ENCODE results near the gene COL9A2.
"Not testable (repeated sequence)": the region's sequence is repeated elsewhere in the genome, so short reads cannot be mapped to it uniquely, and the experiment has no call there.

The COL9A2 gene

DNA sequence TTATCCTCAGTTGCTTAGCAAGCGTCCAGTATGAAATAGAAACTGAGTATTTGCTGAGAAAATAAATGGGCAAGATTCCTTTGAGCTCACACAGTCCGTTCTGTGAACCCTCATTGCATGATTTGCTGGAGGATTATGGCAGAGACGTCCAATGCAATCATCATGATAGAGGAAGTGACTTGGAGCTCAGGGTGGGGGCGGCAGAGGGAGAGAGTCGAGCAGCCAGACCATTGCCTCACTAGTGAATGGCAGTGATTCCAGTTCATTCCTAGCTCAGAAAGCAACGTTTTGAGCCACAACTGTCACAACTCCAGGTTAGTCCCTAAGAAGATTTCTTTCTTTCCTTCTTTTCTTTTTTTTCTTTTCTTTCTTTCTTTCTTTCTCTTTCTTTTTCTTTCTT, 27.5 kb upstream of the COL9A2 start:
- Histone ChIP-seq H3K9ac (ENCODE audit: low read length) (no peak overlapping the region), H3K4me2 (ENCODE audit: low read depth, low read length, poor library complexity, severe bottlenecking) (no peak overlapping the region), H3K27ac (ENCODE audit: low read depth, low read length) (no peak overlapping the region), H3K36me3 (ENCODE audit: low read length) (no peaks in the 10 kb centered on the region), H3K27me3 (ENCODE audit: low read length) (no peaks in the 10 kb centered on the region), H3K79me2 (ENCODE audit: insufficient read depth, low read length) (no peaks in the 10 kb centered on the region), H3K4me3 (ENCODE audit: insufficient read depth, low read length, poor library complexity, severe bottlenecking) (no peak overlapping the region), H3K9me3 (ENCODE audit: insufficient read depth, low read length) (no peaks in the 10 kb centered on the region), H4K20me1 (ENCODE audit: low read depth, low read length) (no peaks in the 10 kb centered on the region), H3K9me2 (replicated peaks; ENCODE audit: insufficient read depth, low read length) (no peaks in the 10 kb centered on the region), H3F3A (ENCODE audit: insufficient read depth) (no peaks in the 10 kb centered on the region), H2AFZ (ENCODE audit: low read depth, low read length, severe bottlenecking) (peak overlapping the region; percentile 68)
- TF ChIP-seq EZH2phosphoT487 (conservative IDR thresholded peaks at IDR 0.05; ENCODE audit: low read length) (no peak), CTCF (IDR thresholded peaks at IDR 0.05; ENCODE audit: insufficient read depth, low read length, poor library complexity, severe bottlenecking) (no peak)

- not testable (repeated sequence) for H3F3A ChIP-seq (ENCODE audit: insufficient read depth); H3K4me2 ChIP-seq (ENCODE audit: low read depth, low read length, poor library complexity, severe bottlenecking); H3K27ac ChIP-seq (ENCODE audit: low read depth, low read length); H3K9ac ChIP-seq (ENCODE audit: low read length); H3K79me2 ChIP-seq (ENCODE audit: insufficient read depth, low read length); H3K9me2 ChIP-seq (replicated peaks; ENCODE audit: insufficient read depth, low read length); H3K27me3 ChIP-seq (ENCODE audit: low read length); H2AFZ ChIP-seq (ENCODE audit: low read depth, low read length, severe bottlenecking); H4K20me1 ChIP-seq (ENCODE audit: low read depth, low read length); H3K36me3 ChIP-seq (ENCODE audit: low read length); H3K9me3 ChIP-seq (ENCODE audit: insufficient read depth, low read length); H3K4me3 ChIP-seq (ENCODE audit: insufficient read depth, low read length, poor library complexity, severe bottlenecking)
These were observed 25.3 kb upstream of the COL9A2 start for GRCh38 chr1:40342381-40342717.

DNA sequence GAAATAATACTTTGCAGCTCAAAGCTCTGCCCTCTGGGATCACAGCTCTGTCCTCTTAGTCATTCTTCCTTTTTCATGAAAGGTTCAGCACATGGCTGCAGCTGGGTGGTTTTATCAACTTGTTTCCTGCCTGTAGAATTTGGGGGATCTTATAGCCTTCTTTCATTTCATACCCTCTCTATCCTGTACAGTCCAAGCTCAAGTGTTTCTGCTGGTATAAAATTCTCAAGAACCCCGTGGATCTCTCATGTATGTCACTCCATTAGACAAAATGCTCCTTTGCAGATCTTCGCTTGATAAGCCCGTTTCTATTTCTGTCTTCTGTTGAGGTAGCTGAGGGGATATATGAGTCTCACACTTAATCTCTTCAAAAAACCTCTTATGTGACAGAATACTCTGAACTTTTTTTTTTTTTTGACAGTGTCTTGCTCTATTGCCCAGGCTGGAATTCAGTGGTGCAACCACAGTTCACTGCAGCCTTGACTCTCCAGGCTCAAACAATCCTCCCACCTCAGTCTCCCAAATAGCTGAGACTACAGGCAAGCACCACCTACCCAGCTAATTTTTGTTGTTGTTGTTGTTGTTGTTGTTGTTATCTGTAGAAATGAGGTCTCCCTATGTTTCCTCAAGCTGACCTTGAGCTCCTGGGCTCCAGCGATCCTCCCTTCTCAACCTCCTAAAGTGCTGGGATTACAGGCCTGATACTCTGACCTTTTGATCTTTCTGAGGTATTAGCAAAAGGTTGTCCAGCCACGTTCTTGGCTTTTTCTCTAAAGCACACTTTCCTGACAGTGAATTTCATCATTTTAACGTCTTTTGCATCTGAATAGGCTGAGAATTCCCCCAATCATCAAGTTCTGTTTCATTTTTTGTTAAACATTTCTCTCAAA, 24.6 kb upstream of the COL9A2 start:
- no peak overlapping the region for H2AFZ ChIP-seq (ENCODE audit: low read depth, low read length, severe bottlenecking)
- no peaks in the 10 kb centered on the region for H3K9me3 ChIP-seq (ENCODE audit: insufficient read depth, low read length)
- H4K20me1 ChIP-seq (ENCODE audit: low read depth, low read length) = no peaks in the 10 kb centered on the region
- H3K4me2 ChIP-seq (ENCODE audit: low read depth, low read length, poor library complexity, severe bottlenecking) = no peak overlapping the region
- no peak overlapping the region for H3K9ac ChIP-seq (ENCODE audit: low read length)
- no peaks in the 10 kb centered on the region for H3K79me2 ChIP-seq (ENCODE audit: insufficient read depth, low read length)
- no peaks in the 10 kb centered on the region for H3K36me3 ChIP-seq (ENCODE audit: low read length)
- H3K27me3 ChIP-seq (ENCODE audit: low read length) = no peaks in the 10 kb centered on the region
- no peak overlapping the region for H3K4me3 ChIP-seq (ENCODE audit: insufficient read depth, low read length, poor library complexity, severe bottlenecking)
- H3K9me2 ChIP-seq (replicated peaks; ENCODE audit: insufficient read depth, low read length) = no peaks in the 10 kb centered on the region
- no peak overlapping the region for H3K27ac ChIP-seq (ENCODE audit: low read depth, low read length)
- TF ChIP-seq EZH2phosphoT487 (conservative IDR thresholded peaks at IDR 0.05; ENCODE audit: low read length) (no peak), CTCF (IDR thresholded peaks at IDR 0.05; ENCODE audit: insufficient read depth, low read length, poor library complexity, severe bottlenecking) (no peak)
- no peaks in the 10 kb centered on the region for H3F3A ChIP-seq (ENCODE audit: insufficient read depth)

Measured in SU-DHL-6 (cell line).